22Rv1 (cell line): Measurements from ENCODE around the gene PARD6A.
A peak's percentile ranks its signal among the peaks of the same experiment; 100 is the strongest.

Source experiments
- H3K27ac ChIP-seq: fragments of 450-650 bp; 2 replicates; pipeline ENCODE4 v1.5.1; 2017
- ZFX ChIP-seq: fragments of 450-650 bp; IDR thresholded peaks from 2 replicates; pipeline ENCODE4 v1.6.1; 2017; ENCODE audit warnings: antibody characterized with exemption, borderline replicate concordance
- TF ChIP-seq, protein P1 (sequence below): fragments of 450-650 bp; IDR thresholded peaks from 2 replicates; pipeline ENCODE4 v1.5.1; 2017; ENCODE audit warnings: mild to moderate bottlenecking

The PARD6A gene

DNA sequence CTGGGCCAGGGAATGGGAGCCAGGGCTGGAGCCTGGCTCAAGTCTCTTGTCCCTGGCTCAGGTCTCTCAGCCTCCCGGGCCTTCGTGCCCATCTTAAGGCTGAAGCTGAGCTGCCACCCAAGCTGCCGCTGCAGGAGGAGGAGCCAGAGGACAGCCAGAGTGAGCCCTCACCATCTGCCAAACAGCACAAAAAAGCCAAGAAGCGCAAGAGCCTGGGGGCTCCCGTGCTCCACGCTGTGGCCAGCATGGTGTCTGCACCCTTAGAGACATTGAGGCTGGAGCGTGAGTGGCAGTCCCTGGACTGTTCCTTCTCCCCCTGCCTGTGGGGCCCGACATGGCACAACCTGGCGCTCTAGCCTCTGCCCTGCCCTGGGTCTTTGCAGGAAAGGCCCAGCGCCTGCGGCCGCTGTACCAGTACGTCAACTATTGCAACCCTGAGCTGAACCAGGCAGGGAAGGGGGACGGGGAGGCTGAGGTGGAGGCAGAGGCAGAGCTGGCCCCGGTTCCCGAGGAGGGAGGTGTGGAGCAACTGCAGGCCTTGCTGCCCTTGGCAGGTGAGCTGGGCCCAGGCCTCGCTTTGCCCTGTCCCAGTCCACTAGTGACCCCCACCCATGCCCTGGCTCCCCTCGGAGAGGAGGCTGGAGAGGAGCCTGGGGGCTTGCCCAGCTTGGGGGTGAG, 7.2 kb downstream of the PARD6A start:
- H3K27ac ChIP-seq = peak overlapping the region; percentile 80
- TF ChIP-seq ZFX = no peak
- TF ChIP-seq, protein P1, sequence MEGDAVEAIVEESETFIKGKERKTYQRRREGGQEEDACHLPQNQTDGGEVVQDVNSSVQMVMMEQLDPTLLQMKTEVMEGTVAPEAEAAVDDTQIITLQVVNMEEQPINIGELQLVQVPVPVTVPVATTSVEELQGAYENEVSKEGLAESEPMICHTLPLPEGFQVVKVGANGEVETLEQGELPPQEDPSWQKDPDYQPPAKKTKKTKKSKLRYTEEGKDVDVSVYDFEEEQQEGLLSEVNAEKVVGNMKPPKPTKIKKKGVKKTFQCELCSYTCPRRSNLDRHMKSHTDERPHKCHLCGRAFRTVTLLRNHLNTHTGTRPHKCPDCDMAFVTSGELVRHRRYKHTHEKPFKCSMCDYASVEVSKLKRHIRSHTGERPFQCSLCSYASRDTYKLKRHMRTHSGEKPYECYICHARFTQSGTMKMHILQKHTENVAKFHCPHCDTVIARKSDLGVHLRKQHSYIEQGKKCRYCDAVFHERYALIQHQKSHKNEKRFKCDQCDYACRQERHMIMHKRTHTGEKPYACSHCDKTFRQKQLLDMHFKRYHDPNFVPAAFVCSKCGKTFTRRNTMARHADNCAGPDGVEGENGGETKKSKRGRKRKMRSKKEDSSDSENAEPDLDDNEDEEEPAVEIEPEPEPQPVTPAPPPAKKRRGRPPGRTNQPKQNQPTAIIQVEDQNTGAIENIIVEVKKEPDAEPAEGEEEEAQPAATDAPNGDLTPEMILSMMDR = peak; percentile 78

DNA sequence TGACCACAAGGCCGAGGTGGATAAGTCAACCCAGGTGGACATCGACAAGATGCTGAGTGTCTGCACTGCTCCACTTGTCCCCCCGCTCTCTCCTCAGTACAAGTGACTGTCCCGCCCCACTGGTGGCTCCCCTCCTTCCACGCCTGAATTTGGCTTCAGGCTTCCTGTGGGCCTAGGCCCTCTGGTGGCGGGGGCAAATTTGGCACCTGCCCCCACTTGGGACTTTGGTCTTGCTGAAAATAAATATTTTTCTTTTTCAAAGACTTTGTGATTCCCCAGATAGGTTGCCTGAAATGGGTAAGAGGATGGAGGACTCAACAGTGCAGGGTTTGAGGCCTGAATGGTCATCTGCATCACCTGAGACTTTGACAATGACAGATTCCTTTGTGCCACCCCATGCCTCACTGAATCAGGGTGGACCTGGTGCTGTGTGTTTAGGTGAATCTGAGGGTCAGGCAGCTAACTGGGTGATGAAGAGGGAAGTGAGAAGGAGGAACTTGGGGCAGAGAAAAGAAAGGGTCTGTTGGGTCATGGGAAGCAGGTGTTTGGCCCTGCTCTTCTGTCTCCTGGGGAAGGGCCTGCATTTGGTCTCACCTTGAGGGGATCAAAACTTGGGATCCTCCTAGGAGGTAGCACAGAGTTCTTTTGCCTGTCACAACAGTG, 7.9 kb downstream of the PARD6A start:
- H3K27ac ChIP-seq = peak overlapping the region; percentile 80; the same call in 1 of the 2 replicates
- TF ChIP-seq, protein P1 = no peak
- TF ChIP-seq ZFX = no peak

DNA sequence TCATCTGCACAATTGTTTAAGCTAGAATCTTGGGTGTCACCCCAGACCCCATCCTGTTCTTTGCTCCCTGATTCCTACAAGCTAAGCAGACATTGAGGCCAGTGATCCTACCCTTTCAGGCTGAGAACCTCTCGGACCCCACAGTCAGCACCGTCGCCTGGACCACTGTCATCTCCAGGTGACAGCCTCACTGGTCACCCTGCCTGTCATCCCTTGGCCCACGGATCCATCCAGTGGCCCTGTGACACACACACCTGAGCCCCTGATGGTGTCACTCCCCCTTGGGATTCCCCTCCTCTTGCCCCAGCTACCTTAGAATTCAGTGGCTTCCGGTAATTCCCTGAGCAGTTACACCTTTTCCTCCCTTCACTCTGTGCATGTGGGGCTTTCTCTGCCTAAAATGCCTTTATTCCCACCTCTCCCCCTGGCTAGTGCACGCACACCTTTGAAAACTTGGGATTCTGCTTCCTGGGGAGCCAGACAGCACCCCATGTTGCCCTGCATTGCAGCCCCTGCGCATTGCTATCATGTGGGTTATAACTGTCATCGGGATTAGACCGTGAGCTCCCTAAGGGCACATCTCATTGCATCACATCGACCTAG, 8.8 kb downstream of the PARD6A start:
- TF ChIP-seq ZFX = no peak
- TF ChIP-seq, protein P1 = no peak
- H3K27ac ChIP-seq = no peak overlapping the region

DNA sequence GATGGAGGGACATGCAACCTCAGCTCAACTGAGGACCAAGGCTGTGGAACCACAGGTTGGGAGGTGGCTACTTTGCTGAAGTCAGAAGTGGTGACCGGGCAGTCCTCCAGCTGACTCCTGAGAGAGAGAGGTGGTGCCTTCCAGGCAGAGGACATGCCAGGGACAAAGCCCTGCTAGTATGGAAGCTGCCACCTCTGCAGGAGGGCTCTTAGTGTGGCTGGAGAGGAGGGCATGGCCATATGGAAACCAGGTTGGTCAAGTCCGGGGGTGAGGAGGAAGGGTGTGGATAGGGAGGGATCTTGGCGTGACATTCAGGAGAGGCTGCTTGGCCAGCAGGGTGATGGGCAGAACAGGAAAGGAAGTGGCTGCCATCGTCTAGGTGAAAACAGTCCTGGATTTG, 11.5 kb downstream of the PARD6A start:
- H3K27ac ChIP-seq = no peak overlapping the region
- no peak for TF ChIP-seq ZFX
- TF ChIP-seq, protein P1 = no peak

DNA sequence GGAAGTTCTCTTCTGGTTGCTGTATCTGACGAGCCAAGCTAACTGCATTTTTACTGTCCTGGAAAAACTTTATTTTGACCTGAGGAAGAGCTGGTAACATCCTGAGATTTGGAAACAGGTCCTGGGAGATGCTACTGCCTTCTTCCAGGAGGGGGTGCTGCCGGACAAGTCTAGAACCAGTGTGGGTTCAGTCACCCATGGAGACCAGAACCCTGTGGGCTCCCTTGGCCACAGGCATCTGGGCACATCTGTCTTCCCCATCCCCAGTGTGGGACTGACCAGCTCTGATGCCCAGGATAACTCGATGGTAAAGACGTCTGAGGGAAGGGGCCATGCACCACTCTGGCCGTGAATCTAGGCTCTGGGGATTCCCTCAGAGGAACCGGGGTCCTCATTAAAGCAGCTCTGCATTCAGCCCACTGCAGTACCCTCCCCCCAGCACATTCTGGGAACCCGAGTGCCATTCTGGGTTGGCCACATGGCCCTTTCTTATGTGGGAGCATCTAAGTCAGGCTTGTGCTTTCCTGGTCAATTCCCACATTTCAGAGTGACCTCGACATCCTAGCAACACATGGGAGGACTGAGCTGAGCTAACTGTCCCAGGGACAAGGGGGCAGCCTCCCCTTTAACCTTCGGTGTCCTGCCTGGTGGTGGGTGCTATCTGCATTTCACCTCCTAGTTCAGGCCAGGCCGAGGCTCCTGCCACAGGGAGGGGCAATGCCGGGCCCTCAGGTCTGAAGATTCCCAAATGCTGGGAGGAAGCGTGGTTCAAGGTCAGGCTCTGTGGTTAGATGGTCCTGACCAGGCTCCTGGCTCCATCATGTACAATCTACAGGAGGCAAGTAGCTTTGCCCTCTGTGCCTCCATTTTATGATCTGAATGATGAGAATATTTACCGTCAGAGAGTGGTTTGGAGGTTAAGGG, 12.2 kb downstream of the PARD6A start:
- TF ChIP-seq, protein P1 = peak; percentile 82
- TF ChIP-seq ZFX = no peak
- 0 out of 2 replicates have a peak overlapping the region, but pooled peaks have one; percentile 17 for H3K27ac ChIP-seq

DNA sequence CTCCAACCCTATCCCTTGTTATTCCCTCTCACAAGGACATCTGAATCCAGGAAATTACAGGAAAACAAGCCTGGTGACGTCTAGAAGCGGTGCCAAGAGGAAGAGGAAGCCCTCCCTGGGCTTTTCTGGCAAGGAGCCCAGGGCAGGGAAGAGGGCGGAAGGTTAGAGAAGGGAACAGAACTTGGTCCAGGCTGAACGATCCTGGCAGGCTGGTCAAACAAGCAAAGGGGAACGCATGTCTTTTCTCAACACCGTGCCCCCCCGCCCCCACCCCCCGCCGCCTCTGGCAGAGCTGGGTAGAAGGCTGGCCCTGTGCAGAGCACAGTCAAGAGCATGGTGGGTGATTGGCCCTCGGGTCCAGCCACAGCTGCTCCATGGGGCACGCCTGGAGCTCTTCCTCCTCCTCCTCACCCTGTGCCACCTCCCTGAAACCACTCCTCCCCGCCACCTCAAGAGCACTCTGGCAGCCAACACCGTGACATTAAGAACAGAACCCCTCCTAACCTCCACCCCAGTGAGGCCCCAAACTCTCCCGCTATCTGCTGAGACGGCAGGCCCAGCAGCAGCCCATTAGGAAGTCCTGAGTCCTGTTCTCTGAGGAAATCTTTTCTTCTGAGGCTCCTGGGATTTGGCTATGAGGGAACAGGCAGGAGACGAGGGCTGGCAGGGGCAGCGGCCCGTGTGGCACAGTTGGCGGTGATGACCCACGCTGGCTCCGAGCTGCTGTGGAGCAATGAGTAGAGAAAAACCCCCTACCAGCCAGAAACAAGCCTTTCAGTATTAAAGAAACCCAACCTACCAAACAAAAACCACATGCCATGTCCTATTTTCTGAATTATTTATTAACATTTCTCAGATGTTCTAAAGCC, 13.2 kb downstream of the PARD6A start:
- 0 out of 2 replicates have a peak overlapping the region, but pooled peaks have one; percentile 17 for H3K27ac ChIP-seq
- no peak for TF ChIP-seq ZFX
- TF ChIP-seq, protein P1 = no peak
